ENCODE measurements around the gene KCNRG.

KCNRG gene, protein sequence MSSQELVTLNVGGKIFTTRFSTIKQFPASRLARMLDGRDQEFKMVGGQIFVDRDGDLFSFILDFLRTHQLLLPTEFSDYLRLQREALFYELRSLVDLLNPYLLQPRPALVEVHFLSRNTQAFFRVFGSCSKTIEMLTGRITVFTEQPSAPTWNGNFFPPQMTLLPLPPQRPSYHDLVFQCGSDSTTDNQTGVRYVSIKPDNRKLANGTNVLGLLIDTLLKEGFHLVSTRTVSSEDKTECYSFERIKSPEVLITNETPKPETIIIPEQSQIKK

GRCh38 chr13:50015258-50015657 is at the start of gene KCNRG:
KCNRG (plus strand) TSS chr13:50015444; CDS start chr13:50015494, 50 bp downstream.
- H3K9me3 ChIP-seq (replicated peaks in 1 of 11): no peaks in the 10 kb centered on the region
- H3K4me1 ChIP-seq: peaks cover 0 to 40% (median 0%) of the 10 kb centered on the region in 10 experiments; a peak in 6 of 20 replicates
- peak within 1 kb of the TSS in 1 of 11 experiments; percentile 25; a peak in 3 of 22 replicates for H3K27ac ChIP-seq
- H3K4me3 ChIP-seq: no peak within 1 kb of the TSS
- no peaks in the 10 kb centered on the region for H3K27me3 ChIP-seq
- no peak for TF ChIP-seq Cebpa-rat (IDR thresholded peaks at IDR 0.05)
- peaks cover 34 to 75% (median 49%) of the 10 kb centered on the region in 11 experiments; a peak in 21 of 22 replicates for H4K20me1 ChIP-seq
- no peak within 1 kb of the TSS for H3K9ac ChIP-seq
- H3K36me3 ChIP-seq: peaks cover 75 to 97% (median 85%) of the 10 kb centered on the region in 11 experiments
- H3K4me2 ChIP-seq: no peak within 1 kb of the TSS

GRCh38 chr13:49967456-49967855 is 47.8 kb upstream of the KCNRG start:
- Histone ChIP-seq H3K4me1 (no peaks in the 10 kb centered on the region), H3K9ac (no peak overlapping the region), H4K20me1 (no peaks in the 10 kb centered on the region), H3K9me3 (replicated peaks in 1 of 11) (peaks cover 32 to 47% (median 39%) of the 10 kb centered on the region in 11 experiments), H3K4me3 (no peak overlapping the region), H3K4me2 (no peak overlapping the region), H3K27ac (no peak overlapping the region), H3K27me3 (no peaks in the 10 kb centered on the region), H3K36me3 (peaks cover 33 to 85% (median 58%) of the 10 kb centered on the region in 11 experiments)
- TF ChIP-seq Cebpa-rat (IDR thresholded peaks at IDR 0.05): no peak

DNA sequence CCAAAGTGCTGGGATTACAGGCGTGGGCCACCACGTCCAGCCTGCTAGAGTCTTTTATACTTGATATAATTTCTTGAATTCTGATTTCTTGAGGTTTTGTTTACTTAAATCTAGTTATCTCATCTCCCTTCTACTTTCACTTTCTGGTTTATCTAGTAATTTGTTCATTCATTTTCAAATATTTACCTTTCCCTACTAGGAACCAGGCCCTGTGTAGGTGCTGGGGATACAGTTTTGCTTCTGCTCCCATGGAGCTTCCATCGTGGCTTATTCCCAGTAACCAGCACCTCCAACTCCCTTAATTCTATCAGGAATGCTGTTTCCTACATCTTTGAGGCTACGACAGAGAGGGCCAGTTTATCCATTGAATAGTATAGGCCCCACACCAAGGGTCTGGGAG is 42.5 kb upstream of the KCNRG start:
- no peak for TF ChIP-seq Cebpa-rat (IDR thresholded peaks at IDR 0.05)
- Histone ChIP-seq H3K4me2 (no peak overlapping the region), H3K36me3 (peaks cover 7 to 54% (median 29%) of the 10 kb centered on the region in 11 experiments; a peak in 21 of 22 replicates), H3K4me1 (peaks cover 5 to 20% (median 11%) of the 10 kb centered on the region in 10 experiments; a peak in 19 of 20 replicates), H3K27me3 (no peaks in the 10 kb centered on the region), H4K20me1 (no peaks in the 10 kb centered on the region), H3K9me3 (replicated peaks in 1 of 11) (peaks cover 0 to 7% (median 0%) of the 10 kb centered on the region in 11 experiments; a peak in 4 of 22 replicates), H3K9ac (no peak overlapping the region), H3K27ac (no peak overlapping the region), H3K4me3 (no peak overlapping the region)

- peaks cover 0 to 31% (median 11%) of the 10 kb centered on the region in 11 experiments; a peak in 14 of 22 replicates for H3K36me3 ChIP-seq
- H3K4me1 ChIP-seq: peaks cover 27 to 51% (median 40%) of the 10 kb centered on the region in 10 experiments
- H3K4me2 ChIP-seq: no peak overlapping the region
- H3K27ac ChIP-seq: no peak overlapping the region
- no peak overlapping the region for H3K4me3 ChIP-seq
- no peak overlapping the region for H3K9ac ChIP-seq
- TF ChIP-seq Cebpa-rat (IDR thresholded peaks at IDR 0.05): no peak
- no peaks in the 10 kb centered on the region for H3K9me3 ChIP-seq (replicated peaks in 1 of 11)
- H4K20me1 ChIP-seq: no peaks in the 10 kb centered on the region
- no peaks in the 10 kb centered on the region for H3K27me3 ChIP-seq
Observed at GRCh38 chr13:49975826-49976225, 39.4 kb upstream of the KCNRG start.

- peaks cover 0 to 27% (median 11%) of the 10 kb centered on the region in 11 experiments; a peak in 15 of 22 replicates for H3K36me3 ChIP-seq
- H4K20me1 ChIP-seq: no peaks in the 10 kb centered on the region
- no peak for TF ChIP-seq Cebpa-rat (IDR thresholded peaks at IDR 0.05)
- no peak overlapping the region for H3K4me3 ChIP-seq
- H3K4me1 ChIP-seq: peaks cover 27 to 59% (median 47%) of the 10 kb centered on the region in 10 experiments
- 0 out of 22 replicates have a peak overlapping the region, but pooled peaks of 1 of the 11 experiments have one; percentile 5 for H3K4me2 ChIP-seq
- H3K27me3 ChIP-seq: no peaks in the 10 kb centered on the region
- H3K9ac ChIP-seq: no peak overlapping the region
- 0 out of 22 replicates have a peak, but pooled peaks cover 0 to under 1% (median 0%) of the 10 kb centered on the region in 11 experiments for H3K9me3 ChIP-seq (replicated peaks in 1 of 11)
- no peak overlapping the region for H3K27ac ChIP-seq
Observed at GRCh38 chr13:49976314-49977258, 38.7 kb upstream of the KCNRG start.

DNA sequence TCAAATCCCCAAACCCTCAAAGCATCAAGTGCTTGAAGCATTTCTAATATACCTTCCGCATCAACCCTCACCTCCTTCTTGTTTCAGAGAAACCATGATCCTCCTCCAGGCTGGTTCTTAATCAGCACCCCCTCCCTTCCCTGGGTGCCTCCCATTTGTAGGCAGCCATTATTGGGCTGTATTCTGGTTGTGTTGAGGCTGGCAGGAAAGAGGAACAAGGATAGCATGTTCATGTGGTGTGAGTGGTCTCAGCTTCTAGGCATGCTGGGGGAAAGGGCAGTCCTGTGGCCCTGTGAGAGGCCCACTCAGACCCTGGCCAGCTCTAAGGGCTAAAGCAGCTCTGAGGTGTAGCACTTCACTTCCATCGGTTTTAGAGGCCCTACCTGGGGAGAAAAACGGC is 37.3 kb upstream of the KCNRG start:
- H3K9me3 ChIP-seq (replicated peaks in 1 of 11): peaks cover 0 to 7% (median 0%) of the 10 kb centered on the region in 11 experiments; a peak in 3 of 22 replicates
- no peaks in the 10 kb centered on the region for H3K27me3 ChIP-seq
- TF ChIP-seq Cebpa-rat (IDR thresholded peaks at IDR 0.05): no peak
- H3K4me1 ChIP-seq: peaks cover 27 to 59% (median 47%) of the 10 kb centered on the region in 10 experiments
- H3K9ac ChIP-seq: peak overlapping the region in 2 of 11 experiments; percentile 27 to 28; a peak in 1 of 22 replicates
- H3K4me2 ChIP-seq: peak overlapping the region; percentile 21 to 73 (median 63); a peak in 20 of 22 replicates
- H4K20me1 ChIP-seq: no peaks in the 10 kb centered on the region
- H3K4me3 ChIP-seq: no peak overlapping the region
- peaks cover 5 to 32% (median 20%) of the 10 kb centered on the region in 11 experiments; a peak in 16 of 22 replicates for H3K36me3 ChIP-seq
- peak overlapping the region in 8 of 11 experiments; percentile 5 to 66 (median 44); a peak in 12 of 22 replicates for H3K27ac ChIP-seq

DNA sequence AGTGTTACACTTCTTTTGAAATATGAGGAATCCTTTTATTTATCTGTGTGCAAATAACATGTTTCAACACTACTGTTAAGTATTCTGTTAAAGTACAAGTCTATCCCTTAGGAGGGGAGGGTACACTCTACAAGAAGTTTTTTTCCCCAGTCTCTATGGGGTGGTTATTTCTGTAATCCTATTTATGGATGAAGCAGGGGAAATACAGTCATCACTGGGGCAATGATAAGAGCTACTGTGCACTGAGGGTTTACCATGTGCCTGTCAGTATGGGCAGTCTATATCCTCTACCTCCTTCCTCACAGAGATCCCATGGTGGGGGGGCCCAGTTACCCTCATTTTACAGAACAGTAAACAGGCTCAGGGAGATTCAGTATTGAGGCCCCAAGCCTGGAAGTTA is 35.0 kb upstream of the KCNRG start:
- TF ChIP-seq Cebpa-rat (IDR thresholded peaks at IDR 0.05): no peak
- Histone ChIP-seq H4K20me1 (no peaks in the 10 kb centered on the region), H3K9me3 (replicated peaks in 1 of 11) (peaks cover 0 to 7% (median 0%) of the 10 kb centered on the region in 11 experiments; a peak in 3 of 22 replicates), H3K36me3 (peaks cover 6 to 43% (median 29%) of the 10 kb centered on the region in 11 experiments; a peak in 18 of 22 replicates), H3K27ac (peak overlapping the region in 9 of 11 experiments; percentile 7 to 46 (median 31); a peak in 8 of 22 replicates), H3K27me3 (no peaks in the 10 kb centered on the region), H3K4me1 (peaks cover 27 to 59% (median 47%) of the 10 kb centered on the region in 10 experiments), H3K4me2 (peak overlapping the region; percentile 14 to 73 (median 63); a peak in 21 of 22 replicates), H3K9ac (peak overlapping the region in 2 of 11 experiments; percentile 3 to 11; a peak in 2 of 22 replicates), H3K4me3 (no peak overlapping the region; a peak in 1 of 20 replicates)

DNA sequence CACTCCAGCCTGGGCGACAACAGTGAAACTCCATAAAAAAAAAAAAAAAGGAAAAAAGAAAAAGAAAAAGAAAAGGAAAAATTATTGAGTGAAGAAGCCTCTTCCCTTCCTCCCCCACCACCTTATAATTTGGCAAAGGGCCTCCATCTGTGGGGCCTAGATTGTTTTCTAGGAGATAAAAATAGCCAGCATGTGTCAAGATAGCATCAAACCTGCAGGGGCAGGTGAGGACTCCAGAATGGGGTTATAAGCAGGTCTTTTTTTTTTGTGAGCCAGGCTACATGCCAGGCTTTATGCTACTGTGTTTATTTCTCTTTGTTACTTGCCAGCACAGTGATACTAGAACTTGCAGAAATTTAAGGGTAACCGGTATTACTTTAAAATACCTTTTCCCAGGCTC is 30.1 kb upstream of the KCNRG start:
- Histone ChIP-seq H3K27ac (no peak overlapping the region), H4K20me1 (no peaks in the 10 kb centered on the region), H3K9me3 (replicated peaks in 1 of 11) (peaks cover 0 to 7% (median 0%) of the 10 kb centered on the region in 11 experiments; a peak in 3 of 22 replicates), H3K36me3 (peaks cover 26 to 74% (median 56%) of the 10 kb centered on the region in 11 experiments), H3K4me2 (no peak overlapping the region), H3K9ac (no peak overlapping the region), H3K4me1 (peaks cover 3 to 24% (median 14%) of the 10 kb centered on the region in 10 experiments; a peak in 19 of 20 replicates), H3K27me3 (no peaks in the 10 kb centered on the region), H3K4me3 (no peak overlapping the region)
- no peak for TF ChIP-seq Cebpa-rat (IDR thresholded peaks at IDR 0.05)
